GM12878 (cell line): Measurements from ENCODE around the gene SUPT3H. TPM values are rescaled to one million over a fixed set of nuclear protein-coding genes. Genes with fewer than 3 reads are reported as not detected.

ENCODE experiments used
- ATAC-seq: fragments of 200-7000 bp; cut with Tn5 transposase; 3 replicates; pipeline ENCODE4 v1.9.1; 2020; ENCODE audit warnings: mild to moderate bottlenecking, moderate library complexity
- BruUV-seq: library from RNA; stranded (reverse); fragments of 400-500 nt; replicated peaks from 2 replicates; lab custom pipeline; 2021; lab: Mats Ljungman, UMichigan
- CTCF ChIA-PET: fragments of 300-600 bp; sonication (Branson Sonifier 250); formaldehyde crosslinking; extraction: SDS; loops from one replicate; lab custom pipeline; 2021; ENCODE audit warnings: inconsistent platforms; lab: Yijun Ruan, JAX
- POLR2A ChIA-PET: fragments of 350-600 bp; formaldehyde crosslinking; extraction: SDS; loops from one replicate; lab custom pipeline; 2021; ENCODE audit warnings: inconsistent platforms; lab: Charles Lee
- RAD21 ChIA-PET: fragments of 300-600 bp; sonication (Branson Sonifier 250); formaldehyde crosslinking; loops from one replicate; lab custom pipeline; 2023; ENCODE audit warnings: antibody characterized with exemption; ENCODE audit not compliant: unreplicated experiment; lab: Charles Lee
- SMC1A ChIA-PET: fragments of 300-600 bp; sonication (Branson Sonifier 250); formaldehyde crosslinking; loops from one replicate; lab custom pipeline; 2023; ENCODE audit not compliant: unreplicated experiment, uncharacterized antibody; lab: Charles Lee
- DNase-seq: peaks from one replicate; pipeline ENCODE4 v3.0.0-alpha.2; 2011; ENCODE audit warnings: low read depth, low spot score
- FAIRE-seq: peaks from 3 replicates; lab custom pipeline; 2011; peaks lifted over from hg19 to GRCh38; lab: Jason Lieb, UNC
- H2AFZ ChIP-seq: 2 replicates; pipeline ENCODE4 v1.6.0; 2011; ENCODE audit warnings: low read depth, low read length, control low read depth; ENCODE audit not compliant: control insufficient read depth
- H3K27ac ChIP-seq: 2 replicates; pipeline ENCODE4 v1.5.1; 2011; ENCODE audit warnings: control low read depth; ENCODE audit not compliant: control insufficient read depth, insufficient read depth
- H3K27me3 ChIP-seq, 2 experiments: replicated peaks in 1 of 2; 2 replicates each; pipeline versions ENCODE4 v1.6.0 to v1.6.1; 2011; ENCODE audit warnings: low read length in 1 of 2; ENCODE audit not compliant: control insufficient read depth in 2 of 2, insufficient read depth in 2 of 2
- H3K36me3 ChIP-seq, 2 experiments: 2 replicates each; pipeline ENCODE4 v1.5.1; 2011; ENCODE audit warnings: low read length in 1 of 2; ENCODE audit not compliant: control insufficient read depth in 2 of 2, insufficient read depth in 2 of 2
- H3K4me1 ChIP-seq: 2 replicates; pipeline ENCODE4 v1.6.1; 2011; ENCODE audit warnings: mild to moderate bottlenecking, low read length, moderate library complexity, mixed read lengths; ENCODE audit not compliant: control insufficient read depth, insufficient read depth
- H3K4me2 ChIP-seq: 2 replicates; pipeline ENCODE4 v1.6.0; 2011; ENCODE audit warnings: control low read depth; ENCODE audit not compliant: control insufficient read depth, insufficient read depth
- H3K4me3 ChIP-seq: fragments of 200-600 bp; sonication (generic); 2 replicates; pipeline ENCODE4 v1.5.1; 2016
- H3K79me2 ChIP-seq: 2 replicates; pipeline ENCODE4 v1.6.0; 2011; ENCODE audit warnings: low read length; ENCODE audit not compliant: control insufficient read depth, insufficient read depth
- H3K9ac ChIP-seq: 2 replicates; pipeline ENCODE4 v1.8.0; 2011; ENCODE audit warnings: low read length, control low read depth, mixed read lengths; ENCODE audit not compliant: control insufficient read depth, insufficient read depth
- H3K9me3 ChIP-seq: replicated peaks from 3 replicates; pipeline ENCODE4 v1.5.1; 2011; ENCODE audit warnings: mild to moderate bottlenecking, low read length; ENCODE audit not compliant: control insufficient read depth, insufficient read depth
- H4K20me1 ChIP-seq: 2 replicates; pipeline ENCODE4 v1.6.0; 2011; ENCODE audit not compliant: control insufficient read depth, insufficient read depth
- CREB1 ChIP-seq: IDR thresholded peaks from 2 replicates; pipeline ENCODE4 v1.6.1; 2012; ENCODE audit warnings: low read depth, mild to moderate bottlenecking, inconsistent platforms
- ESRRA ChIP-seq: IDR thresholded peaks from 2 replicates; pipeline ENCODE4 v1.6.1; 2012; ENCODE audit warnings: mild to moderate bottlenecking, low read length, improper control_type of control experiment
- HDGF ChIP-seq: fragments of 450-650 bp; IDR thresholded peaks from 2 replicates; pipeline ENCODE4 v1.6.1; 2016; ENCODE audit warnings: antibody characterized with exemption
- IKZF1 ChIP-seq: fragments of 450-650 bp; conservative IDR thresholded peaks from 2 replicates; pipeline ENCODE4 v1.6.1; 2017; ENCODE audit warnings: antibody characterized with exemption, mild to moderate bottlenecking
- KAT2A ChIP-seq: conservative IDR thresholded peaks from 2 replicates; pipeline ENCODE4 v1.6.1; 2011; ENCODE audit warnings: low read depth, low read length; ENCODE audit not compliant: control insufficient read depth
- KDM1A ChIP-seq: fragments of 200-600 bp; sonication (generic); IDR thresholded peaks from 2 replicates; pipeline ENCODE4 v1.6.1; 2016; ENCODE audit warnings: borderline replicate concordance
- MTA2 ChIP-seq: fragments of 450-650 bp; IDR thresholded peaks from 2 replicates; pipeline ENCODE4 v1.6.1; 2016; ENCODE audit warnings: low read depth, mild to moderate bottlenecking, moderate library complexity
- MYB ChIP-seq: fragments of 150-350 bp; IDR thresholded peaks from 2 replicates; pipeline ENCODE4 v1.6.1; 2014; ENCODE audit warnings: mild to moderate bottlenecking, low read depth, low read length, borderline replicate concordance
- POLR2AphosphoS5 ChIP-seq: IDR thresholded peaks from 2 replicates; pipeline ENCODE4 v1.6.1; 2011; ENCODE audit warnings: mild to moderate bottlenecking, low read length, inconsistent platforms
- SMAD5 ChIP-seq: IDR thresholded peaks from 2 replicates; pipeline ENCODE4 v1.6.1; 2016; ENCODE audit warnings: antibody characterized with exemption, low read depth
- SMARCA5 ChIP-seq: fragments of 450-650 bp; IDR thresholded peaks from 2 replicates; pipeline ENCODE4 v1.6.1; 2017; ENCODE audit warnings: mild to moderate bottlenecking
- SPI1 ChIP-seq: IDR thresholded peaks from 2 replicates; pipeline ENCODE4 v1.6.1; 2011; ENCODE audit warnings: low read depth, mild to moderate bottlenecking, low read length, moderate library complexity, borderline replicate concordance; ENCODE audit not compliant: insufficient read depth
- STAT3 ChIP-seq: IDR thresholded peaks from 2 replicates; pipeline ENCODE4 v1.6.1; 2011; ENCODE audit warnings: low read depth, low read length, improper control_type of control experiment
- SUZ12 ChIP-seq: fragments of 200-600 bp; sonication (generic); IDR thresholded peaks from one replicate; pipeline ENCODE4 v1.6.1; 2018; ENCODE audit warnings: antibody characterized with exemption, mild to moderate bottlenecking; ENCODE audit not compliant: unreplicated experiment
- WGBS: methylation state at CpG from one replicate; pipeline ENCODE4 v1.1.6; 2016; ENCODE audit warnings: low lambda C conversion rate; ENCODE audit not compliant: insufficient replicate concordance, insufficient coverage; ENCODE audit errors: missing lambda C conversion rate; 5-methylcytosine and 5-hydroxymethylcytosine counted together
- in situ Hi-C: fragments of 300-500 bp; cut with MboI; formaldehyde crosslinking; loops from 9 replicates; pipeline ENCODE4 v1.14.3; 2018; ENCODE audit warnings: mixed read lengths
- intact Hi-C: fragments of 100-400 bp; cut with micrococcal nuclease; formaldehyde crosslinking; loops from one replicate; pipeline ENCODE4 v1.14.2; 2022; ENCODE audit not compliant: unreplicated experiment
- polyA plus RNA-seq, 11 experiments: library from polyadenylated mRNA; depleted of rRNA in 4 of 11; unstranded in 6 of 11; stranded (reverse) in 5 of 11; fragments of >200 nt; fragmentation: Nextera tagmentation in 4 of 11; fragmentation: Illumina TruSeq in 1 of 11; extraction: Ambion mirVana in 4 of 11; extraction: Trizol in 1 of 11; gene quantifications; 1 replicate in 1 of 11; 2 replicates in 10 of 11; pipeline versions ENCODE4 v1.2.1 to v1.2.3, GENCODE V29; 2011 to 2016; ENCODE audit warnings: inconsistent platforms in 2 of 11, missing spikeins in 2 of 11, low read depth in 1 of 11
- total RNA-seq, 4 experiments: library from RNA; depleted of rRNA in 3 of 4; stranded (reverse); fragments of >200 nt in 3 of 4; fragmentation: Illumina TruSeq in 1 of 4; extraction: Trizol in 1 of 4; gene quantifications; 2 replicates each; pipeline versions ENCODE4 v1.2.1 to v1.2.3, GENCODE V29; 2013 to 2021
- TF ChIP-seq, protein P1 (sequence below): fragments of 450-650 bp; IDR thresholded peaks from 2 replicates; pipeline ENCODE4 v1.6.1; 2018; ENCODE audit warnings: borderline replicate concordance, mild to moderate bottlenecking; ENCODE audit not compliant: partially characterized antibody

SUPT3H gene
- total and polyA plus RNA-seq, 10 of the 15 experiments (the other 5 are each of a cell fraction or from before 2014, with no cell fraction given) = 0.51 to 3.7 (median 2.0) TPM

DNA sequence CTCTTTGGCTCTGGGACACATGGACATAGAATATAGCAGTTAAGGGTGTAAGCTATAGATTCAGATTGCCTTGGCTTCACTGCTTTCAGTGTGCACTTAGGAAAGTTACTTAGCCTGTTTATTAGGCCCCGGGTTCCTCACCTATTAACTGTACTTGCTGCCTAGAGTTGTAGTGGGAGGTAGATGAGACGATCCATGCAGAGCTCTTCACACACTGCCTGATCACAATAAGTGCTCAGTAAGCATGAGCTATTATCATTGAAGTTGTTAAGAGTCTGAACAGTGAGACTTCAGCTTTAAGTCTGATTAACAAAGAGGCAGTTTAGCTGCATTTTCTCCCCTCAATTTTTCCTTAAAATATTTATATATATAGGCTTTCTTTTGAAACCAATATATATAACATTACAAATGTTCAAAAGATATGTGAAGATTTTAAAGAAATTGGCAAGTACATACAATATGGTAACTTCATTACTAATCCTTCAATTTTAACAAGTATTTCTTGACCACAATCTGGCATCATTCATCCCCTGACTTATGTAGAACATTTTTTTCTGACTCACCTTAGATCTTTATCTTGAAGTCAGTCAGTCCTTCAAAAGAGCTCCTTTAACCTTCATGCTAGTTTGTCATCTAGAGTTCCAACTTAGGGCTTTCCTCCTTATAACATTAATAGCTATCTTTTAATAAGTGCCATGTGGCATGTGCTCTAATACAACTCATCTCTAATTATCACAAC, 20.5 kb upstream of the SUPT3H start:
- Histone ChIP-seq H3K27ac (no peak overlapping the region), H3K27me3 (no peaks in the 10 kb centered on the region), H3K4me1 (no peaks in the 10 kb centered on the region), H2AFZ (no peak overlapping the region), H4K20me1 (no peaks in the 10 kb centered on the region), H3K9ac (no peak overlapping the region), H3K9me3 (no peaks in the 10 kb centered on the region), H3K36me3 (no peaks in the 10 kb centered on the region), H3K4me3 (no peak overlapping the region), H3K79me2 (no peaks in the 10 kb centered on the region)
- intact Hi-C loops = no loop called here
- CTCF ChIA-PET = no interaction called here
- SMC1A ChIA-PET = interaction anchor here (1.3 to 1.5 kb wide), 2 partner anchors 20 to 742 kb away, joined by 4 to 5 read pairs; no protein-coding TSS in a partner anchor
- RAD21 ChIA-PET = interaction anchor here (1.2 kb wide), 1 partner anchor 524 kb away, joined by 3 read pairs; no protein-coding TSS in a partner anchor
- WGBS = 3% methylated on average over 2 of the region's 2 CpGs
- no TSS peak for BruUV-seq
- FAIRE-seq (peak; percentile 31), ATAC-seq (no peak), DNase-seq (no peak)
- in situ Hi-C loops = no loop called here
- POLR2A ChIA-PET = no interaction called here
- TF ChIP-seq SPI1 = no peak
- TF ChIP-seq, all 136 proteins: peak for 0
- no peak overlapping the region for H3K4me2 ChIP-seq

DNA sequence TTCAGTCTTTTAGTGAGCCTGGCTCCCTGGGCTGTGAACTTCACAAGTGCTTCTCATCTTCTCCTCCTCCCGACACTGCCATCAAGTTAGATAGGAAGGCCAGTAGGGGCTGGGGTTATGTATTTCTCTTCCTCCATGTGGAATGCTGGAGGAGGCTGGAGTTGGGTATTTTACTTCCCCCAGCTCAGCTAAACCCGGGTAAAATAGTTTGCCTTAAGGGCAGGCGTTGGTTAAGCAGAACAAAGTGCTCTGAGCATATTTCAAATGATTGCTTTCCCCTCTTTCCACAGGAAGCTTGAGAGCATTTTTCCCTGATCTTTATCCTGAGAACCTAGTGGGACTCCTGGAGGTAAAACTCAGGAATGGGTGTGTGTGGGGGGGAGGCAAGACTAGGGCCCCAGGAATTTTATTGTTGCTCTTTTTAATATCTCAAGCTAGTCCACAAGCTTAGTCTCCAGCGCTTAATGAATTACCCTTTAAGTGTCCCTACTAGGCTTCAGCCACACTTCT, 16.9 kb upstream of the SUPT3H start:
- 45% methylated on average over 4 of the region's 4 CpGs for WGBS
- SMC1A ChIA-PET = interaction anchor here (0.8 to 1.4 kb wide), 3 partner anchors 14 to 739 kb away, joined by 3 to 4 read pairs (median 3); partner anchors contain the start of gene SUPT3H
- TF ChIP-seq, protein P1, sequence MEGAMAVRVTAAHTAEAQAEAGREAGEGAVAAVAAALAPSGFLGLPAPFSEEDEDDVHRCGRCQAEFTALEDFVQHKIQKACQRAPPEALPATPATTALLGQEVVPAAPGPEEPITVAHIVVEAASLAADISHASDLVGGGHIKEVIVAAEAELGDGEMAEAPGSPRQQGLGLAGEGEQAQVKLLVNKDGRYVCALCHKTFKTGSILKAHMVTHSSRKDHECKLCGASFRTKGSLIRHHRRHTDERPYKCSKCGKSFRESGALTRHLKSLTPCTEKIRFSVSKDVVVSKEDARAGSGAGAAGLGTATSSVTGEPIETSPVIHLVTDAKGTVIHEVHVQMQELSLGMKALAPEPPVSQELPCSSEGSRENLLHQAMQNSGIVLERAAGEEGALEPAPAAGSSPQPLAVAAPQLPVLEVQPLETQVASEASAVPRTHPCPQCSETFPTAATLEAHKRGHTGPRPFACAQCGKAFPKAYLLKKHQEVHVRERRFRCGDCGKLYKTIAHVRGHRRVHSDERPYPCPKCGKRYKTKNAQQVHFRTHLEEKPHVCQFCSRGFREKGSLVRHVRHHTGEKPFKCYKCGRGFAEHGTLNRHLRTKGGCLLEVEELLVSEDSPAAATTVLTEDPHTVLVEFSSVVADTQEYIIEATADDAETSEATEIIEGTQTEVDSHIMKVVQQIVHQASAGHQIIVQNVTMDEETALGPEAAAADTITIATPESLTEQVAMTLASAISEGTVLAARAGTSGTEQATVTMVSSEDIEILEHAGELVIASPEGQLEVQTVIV = no peak
- TF ChIP-seq IKZF1 (no peak), MYB (no peak), HDGF (no peak), STAT3 (no peak), SMAD5 (no peak), SUZ12 (no peak), ESRRA (no peak), CREB1 (no peak), KDM1A (no peak), SMARCA5 (no peak), POLR2AphosphoS5 (no peak), MTA2 (no peak), KAT2A (no peak)

More for the DNA sequence above, 16.9 kb upstream of the SUPT3H start:
- in situ Hi-C loops = no loop called here
- H3K4me1 ChIP-seq = no peaks in the 10 kb centered on the region
- ChIA-PET POLR2A (no interaction called here), CTCF (interaction anchor here (1.0 kb wide), 1 partner anchor 13 kb away, joined by 3 read pairs; no protein-coding TSS in a partner anchor), RAD21 (no interaction called here)
- H3K36me3 ChIP-seq = no peaks in the 10 kb centered on the region
- no peak for ATAC-seq
- H3K9me3 ChIP-seq = no peaks in the 10 kb centered on the region
- no peak for DNase-seq
- no peak overlapping the region for H3K4me3 ChIP-seq
- no peaks in the 10 kb centered on the region for H4K20me1 ChIP-seq
- no peak for FAIRE-seq
- BruUV-seq = no TSS peak
- intact Hi-C loops = no loop called here
- H3K27ac ChIP-seq = no peak overlapping the region
- H3K9ac ChIP-seq = no peak overlapping the region
- no peaks in the 10 kb centered on the region for H3K27me3 ChIP-seq
- no peak overlapping the region for H2AFZ ChIP-seq
- H3K4me2 ChIP-seq = no peak overlapping the region
- no peaks in the 10 kb centered on the region for H3K79me2 ChIP-seq
